ENCODE results near the gene DEFB126. TPM values are rescaled to one million over a fixed set of nuclear protein-coding genes. Genes with fewer than 3 reads are reported as not detected.

Gene DEFB126, protein sequence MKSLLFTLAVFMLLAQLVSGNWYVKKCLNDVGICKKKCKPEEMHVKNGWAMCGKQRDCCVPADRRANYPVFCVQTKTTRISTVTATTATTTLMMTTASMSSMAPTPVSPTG
- not detected in 2 replicates for total RNA-seq

DNA sequence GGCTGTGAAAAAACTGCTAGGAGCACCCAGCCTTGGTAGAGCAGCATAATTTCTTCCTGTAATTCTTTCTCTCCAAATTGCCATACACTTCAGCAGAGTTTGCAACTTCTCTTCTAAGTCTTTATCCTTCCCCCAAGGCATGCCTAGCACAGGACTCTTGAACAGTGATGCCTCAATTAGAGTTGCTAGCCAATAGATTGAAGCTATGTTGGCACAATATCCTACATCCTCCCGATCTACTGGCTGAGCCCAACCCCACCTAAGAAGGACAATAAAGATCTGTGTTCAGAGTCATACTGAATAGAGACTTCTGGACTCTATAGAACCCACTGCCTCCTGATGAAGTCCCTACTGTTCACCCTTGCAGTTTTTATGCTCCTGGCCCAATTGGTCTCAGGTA lies at the start of gene DEFB126:
Gene DEFB126, plus strand, starts transcription at position 301 of the 400 bp plus-strand sequence. Its CDS starts 39 bp downstream, at position 340.

DNA sequence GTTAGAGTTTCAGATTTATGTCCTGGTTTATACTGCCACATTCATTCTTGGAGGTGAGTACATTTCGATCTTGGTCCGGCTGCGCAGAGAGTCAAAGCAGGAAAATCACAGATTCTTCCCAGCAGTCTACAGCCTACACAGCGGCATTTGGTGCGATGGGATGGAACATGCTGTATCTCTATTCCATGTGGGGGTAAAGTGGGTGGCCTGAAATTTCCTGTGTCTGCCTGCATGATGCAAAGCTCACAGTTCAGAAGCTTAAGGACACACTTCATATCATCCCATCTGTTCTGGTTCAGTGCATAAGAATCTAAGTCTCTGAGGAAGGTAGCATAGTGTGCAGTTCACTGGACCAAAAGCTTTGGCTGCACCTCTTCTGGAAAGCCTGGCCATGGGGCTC lies 14.8 kb downstream of the DEFB126 start, which contains the start of gene DEFB127:
Gene DEFB127, plus strand, starts transcription at position 301 of the 400 bp plus-strand sequence. Its CDS starts 91 bp downstream, at position 392.

DNA sequence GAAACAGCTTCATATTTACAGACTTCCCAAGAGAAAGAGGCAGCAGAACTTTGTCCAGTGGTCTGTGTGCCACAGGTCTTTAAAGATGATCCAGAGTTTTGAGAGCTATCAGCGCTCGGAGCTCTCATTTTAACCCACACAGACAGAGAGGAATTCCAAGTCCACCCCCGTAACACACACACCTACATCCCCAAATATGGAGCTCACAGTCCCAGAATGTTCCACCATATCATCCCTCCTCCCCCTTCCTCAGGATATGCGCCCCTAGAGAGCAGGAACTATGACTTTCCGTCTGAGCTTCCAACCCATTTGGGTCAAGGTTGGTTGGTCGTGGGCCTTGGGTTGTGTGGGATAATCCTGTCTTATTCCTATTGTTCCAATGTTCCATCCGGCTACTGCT lies 47.2 kb downstream of the DEFB126 start, which contains the start of gene DEFB128:
Gene DEFB128, minus strand, starts transcription at position 101 of the 400 bp plus-strand sequence. Its CDS starts 88 bp downstream, at position 13.

Other genes with a start within 250 kb of the DEFB126 start
- gene DEFB125, start 54.9 kb upstream of the DEFB126 start, total RNA-seq: not detected in 2 replicates
- not detected in 2 replicates for gene DEFB127, start 14.9 kb downstream of the DEFB126 start, total RNA-seq
- gene DEFB128, start 47.1 kb downstream of the DEFB126 start, total RNA-seq: not detected in 2 replicates
- gene DEFB129, start 84.7 kb downstream of the DEFB126 start, total RNA-seq: not detected in 2 replicates
- not detected in 2 replicates for gene DEFB132, start 115.1 kb downstream of the DEFB126 start, total RNA-seq
- gene C20orf96, start 148.2 kb downstream of the DEFB126 start, total RNA-seq: 3.1 and 4.4 TPM in 2 replicates
- gene ZCCHC3, start 155.0 kb downstream of the DEFB126 start, total RNA-seq: 13.9 and 14.1 TPM in 2 replicates
- gene SOX12, start 183.0 kb downstream of the DEFB126 start, total RNA-seq: 5.8 and 9.9 TPM in 2 replicates
- 35.2 and 44.0 TPM in 2 replicates for gene NRSN2, start 204.5 kb downstream of the DEFB126 start, total RNA-seq
- gene TRIB3, start 238.2 kb downstream of the DEFB126 start, total RNA-seq: 152 and 266 TPM in 2 replicates